DMS53 (cell line): ENCODE data around the gene DRC3.
"Not testable (repeated sequence)": the region's sequence is repeated elsewhere in the genome, so short reads cannot be mapped to it uniquely, and the experiment has no call there.

Experiments
- DNase-seq: peaks from one replicate; lab custom pipeline; 2025; lab: John Stamatoyannopoulos, UW

DRC3 gene

DNA sequence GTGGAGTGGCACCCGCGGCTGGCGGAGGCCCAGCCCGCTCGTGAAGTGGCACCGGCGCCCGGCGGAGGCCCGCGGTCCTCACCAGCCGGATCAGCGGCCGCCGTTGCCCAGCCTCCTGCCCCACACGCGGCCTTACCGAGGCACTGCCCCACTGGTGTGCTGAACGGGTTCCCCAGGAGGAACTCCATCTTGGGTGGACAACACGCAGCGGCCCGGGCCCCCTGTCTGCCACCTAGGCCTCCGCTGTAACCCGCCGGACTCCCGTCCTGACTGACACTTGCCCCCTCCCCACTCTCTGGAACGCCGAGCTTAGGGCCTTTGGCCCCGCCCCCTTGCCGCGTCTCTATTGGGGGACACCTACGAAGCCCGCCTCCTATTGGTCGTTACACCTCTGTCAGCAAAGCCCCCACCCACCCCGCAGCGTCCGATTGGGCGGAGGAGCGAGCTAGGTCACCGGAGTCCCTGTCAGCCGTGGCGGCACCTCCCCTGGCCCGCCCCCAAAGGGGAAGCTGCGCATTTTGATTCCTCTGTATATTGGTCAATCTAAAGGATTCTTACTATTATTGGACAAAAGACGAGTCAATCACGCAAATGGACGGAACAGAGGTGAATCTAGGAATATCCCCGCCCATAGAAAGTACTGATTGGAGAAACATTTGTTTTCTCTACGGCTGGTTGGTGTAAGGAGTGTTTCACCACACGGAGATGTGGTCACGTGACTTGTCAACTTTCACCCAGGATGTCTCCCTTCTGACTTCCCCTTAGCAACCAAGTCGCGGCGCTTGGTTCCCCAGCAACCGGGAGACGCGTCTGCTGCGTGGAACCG is at the start of gene DRC3, which contains the start of gene TOM1L2:
TSS of gene DRC3 (plus strand) at position 737 of the 826 bp plus-strand sequence. CDS start 4,737 bp downstream, outside the sequence.
TSS of gene TOM1L2 (minus strand) at position 275 of the 826 bp plus-strand sequence. CDS start at position 188, 87 bp downstream.
- DNase-seq: peak; percentile 99

DNA sequence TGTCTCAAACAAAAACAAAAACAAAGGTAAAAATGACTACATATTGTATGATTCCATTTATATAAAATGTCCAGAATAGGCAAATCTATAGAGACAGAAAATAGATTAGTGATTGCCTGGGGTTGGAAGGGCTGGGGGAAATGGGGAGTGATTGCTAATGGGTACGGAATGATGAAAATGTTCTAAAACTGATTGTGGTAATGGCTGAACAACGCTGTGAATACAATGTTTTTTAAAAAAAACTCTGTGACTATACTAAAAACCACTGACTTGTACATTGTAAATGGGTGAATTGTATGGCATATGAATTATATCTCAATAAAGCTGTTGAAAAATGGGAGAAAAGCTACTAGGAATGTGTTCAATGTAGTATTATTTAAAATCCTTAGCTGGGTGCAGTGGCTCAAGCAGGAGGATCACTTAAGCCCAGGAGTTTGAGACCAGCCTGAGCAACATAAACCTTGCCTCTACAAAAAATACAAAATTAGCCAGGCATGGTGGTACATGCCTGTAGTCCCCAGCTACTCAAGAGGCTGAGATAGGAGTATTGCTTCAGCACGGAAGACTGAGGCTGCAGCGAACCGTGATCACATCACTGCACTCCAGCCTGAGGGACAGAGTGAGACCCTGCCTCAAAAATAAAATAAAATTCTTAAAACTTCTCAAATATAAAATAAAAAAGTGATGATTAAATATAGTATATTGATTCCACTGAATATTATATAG is 48.4 kb upstream of the DRC3 start:
- no peak for DNase-seq

- DNase-seq: no peak
Observed at GRCh38 chr17:17924857-17925250, 47.8 kb upstream of the DRC3 start.

DNA sequence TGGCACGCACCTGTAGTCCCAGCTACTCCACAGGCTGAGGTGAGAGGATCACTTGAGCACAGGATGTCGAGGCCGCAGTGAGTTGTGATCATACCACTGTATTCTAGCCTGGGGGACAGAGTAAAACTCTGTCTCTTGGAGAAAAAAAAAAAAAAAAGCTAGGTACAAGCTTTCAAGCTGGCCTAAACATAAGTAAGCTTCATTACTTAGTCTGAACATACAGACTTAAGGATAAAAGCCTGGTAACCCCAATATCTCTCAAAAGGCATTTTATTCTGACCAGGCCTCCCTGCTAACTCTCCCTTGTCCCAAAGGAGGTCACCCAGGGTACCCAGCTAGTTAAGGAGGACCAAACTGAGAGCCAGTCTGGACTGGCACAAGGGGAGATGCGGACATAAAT is 46.6 kb upstream of the DRC3 start:
- no peak for DNase-seq

GRCh38 chr17:17926840-17927449 is 45.7 kb upstream of the DRC3 start:
- DNase-seq: no peak

DNA sequence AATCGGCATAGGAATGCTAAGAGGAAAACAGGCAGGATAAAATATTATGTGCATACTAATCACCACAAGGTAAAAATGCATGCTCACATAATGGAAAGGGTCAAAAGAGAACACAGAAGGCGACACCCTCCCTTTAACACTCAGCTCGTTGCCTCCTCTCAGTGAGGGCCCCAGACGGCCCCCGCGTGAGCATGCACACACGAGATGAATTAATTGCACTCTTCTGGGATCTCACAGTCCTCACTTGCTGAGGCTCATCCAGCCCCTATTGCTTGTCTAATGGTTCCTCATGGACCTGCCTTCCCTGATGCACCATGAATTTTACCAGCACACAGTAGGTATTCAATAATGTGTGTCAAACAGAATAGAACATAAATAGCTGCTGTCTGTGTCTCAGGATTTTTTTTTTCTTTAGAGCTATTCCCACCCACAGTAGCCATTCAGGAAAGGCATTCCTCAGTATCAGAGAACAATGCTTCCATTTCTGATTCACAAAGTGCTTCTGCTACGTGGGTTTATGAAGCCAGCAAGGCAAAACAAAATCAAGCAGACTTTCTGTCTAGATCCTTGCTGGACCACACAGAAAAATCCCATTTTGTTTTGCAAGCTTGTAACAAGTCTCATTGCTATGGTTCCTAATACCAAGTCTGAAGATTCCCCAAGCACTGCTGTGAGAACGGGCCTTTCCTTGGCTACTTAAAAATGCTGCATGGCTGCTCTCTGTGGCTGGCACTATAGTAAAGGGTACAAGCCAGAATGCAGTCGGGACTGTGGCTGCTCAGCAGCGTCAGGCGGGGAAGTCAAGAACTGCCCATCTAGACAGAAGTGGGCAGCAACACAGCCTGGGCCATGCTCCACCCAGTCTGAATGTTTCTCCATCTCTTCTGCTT is 44.0 kb upstream of the DRC3 start:
- no peak for DNase-seq

DNA sequence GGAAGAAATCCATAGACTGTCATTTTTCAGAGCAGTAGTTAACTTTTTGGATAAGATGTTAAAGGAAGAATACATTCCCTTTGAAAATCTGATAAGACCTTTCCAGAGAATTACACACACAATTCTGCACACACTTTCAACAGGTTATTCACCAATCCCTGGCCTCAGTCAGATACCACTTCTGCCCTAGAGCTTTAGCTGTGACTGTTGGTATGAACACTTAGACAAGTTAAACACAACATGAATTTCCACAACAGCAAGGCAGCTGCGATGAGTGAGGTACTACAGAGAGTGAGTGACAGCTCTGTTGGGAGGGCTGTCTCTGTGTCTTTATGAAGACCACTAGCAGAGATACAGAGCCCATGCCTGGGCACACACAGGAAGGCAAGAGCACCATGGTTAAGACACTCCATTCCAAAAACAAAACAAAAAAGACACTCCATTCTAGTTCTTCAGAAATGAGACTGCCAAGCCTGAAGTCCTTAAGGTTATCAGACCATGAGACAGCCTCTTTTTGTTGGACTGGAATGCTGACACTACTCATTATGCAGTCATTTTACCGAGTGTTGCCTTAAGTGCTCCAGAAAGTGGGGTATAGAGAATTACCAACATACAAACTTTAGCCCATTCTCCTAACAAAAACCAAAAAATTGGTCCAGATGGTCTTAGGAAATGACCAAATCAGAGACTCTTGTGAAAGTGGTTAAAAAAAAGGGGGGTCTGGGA is 42.8 kb upstream of the DRC3 start:
- DNase-seq: no peak

- no peak for DNase-seq
Observed at GRCh38 chr17:17930674-17931073, 42.0 kb upstream of the DRC3 start.

- no peak for DNase-seq
Observed at GRCh38 chr17:17931159-17931558, 41.5 kb upstream of the DRC3 start.

DNA sequence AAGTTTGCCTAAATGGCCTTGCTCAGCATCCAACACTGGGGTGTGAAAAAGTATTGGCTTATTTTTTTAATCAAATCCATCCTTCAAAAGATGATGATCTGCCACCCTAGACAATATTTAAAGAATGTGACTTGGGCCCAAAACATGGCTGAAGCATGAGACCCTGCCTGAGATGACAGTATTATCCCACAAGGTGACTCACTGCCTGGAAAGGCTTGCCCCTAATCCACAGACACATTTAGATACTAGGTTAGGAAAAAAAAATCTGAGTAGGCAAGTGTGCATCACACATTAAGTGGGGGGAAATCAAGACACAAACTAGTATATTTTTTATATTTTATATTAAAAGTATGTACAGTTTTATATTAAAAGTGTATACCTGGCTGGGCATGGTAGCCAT is 38.9 kb upstream of the DRC3 start:
- DNase-seq: no peak

- no peak for DNase-seq
Observed at GRCh38 chr17:17934214-17934613, 38.4 kb upstream of the DRC3 start.

- DNase-seq: no peak
Observed at GRCh38 chr17:17934806-17935205, 37.9 kb upstream of the DRC3 start.

DNA sequence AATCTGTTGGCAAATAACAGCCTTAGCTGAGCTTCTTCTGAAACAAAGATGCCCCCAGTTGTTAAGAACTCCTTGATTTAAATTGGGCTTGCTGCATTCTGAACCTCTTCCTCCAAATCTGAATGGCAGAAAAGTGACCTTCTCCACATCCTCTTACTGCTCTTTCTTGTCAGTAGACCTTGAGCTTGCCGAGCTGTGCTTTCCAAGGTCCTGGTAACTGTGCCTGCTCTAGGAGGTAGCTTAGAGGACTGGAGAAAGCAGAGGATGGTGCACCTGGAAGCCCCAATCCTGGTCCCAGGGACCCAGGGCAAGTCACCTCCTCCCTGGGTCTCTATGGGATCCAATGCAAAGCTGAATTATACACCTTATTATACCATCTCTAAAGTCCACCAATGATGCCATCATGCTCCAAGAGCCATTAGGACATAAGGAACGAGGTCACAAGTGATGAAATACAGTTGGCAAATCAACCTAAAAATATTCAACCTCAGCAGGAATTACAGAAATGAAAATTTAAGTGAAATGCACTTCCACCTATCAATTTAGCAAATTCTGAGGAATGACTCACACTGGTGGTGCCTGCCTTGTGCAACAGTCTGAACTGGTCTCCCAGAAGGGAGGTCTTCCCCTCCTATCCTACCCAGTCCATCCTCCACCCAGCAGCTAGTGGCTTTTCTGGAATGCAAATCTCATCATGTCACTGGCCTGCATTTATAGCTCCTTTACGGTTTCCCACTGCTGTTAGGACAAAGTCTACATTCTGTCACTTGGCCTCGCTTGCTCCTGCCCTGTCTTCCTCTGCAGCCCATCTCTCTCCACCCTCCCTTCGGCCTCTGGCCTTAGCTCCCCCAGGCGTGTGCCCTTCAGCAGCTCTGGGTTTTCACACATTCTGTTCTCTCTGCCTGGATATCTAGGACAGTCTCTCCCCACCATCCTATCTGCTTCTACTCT is 37.1 kb upstream of the DRC3 start:
- no peak for DNase-seq

GRCh38 chr17:17937201-17937853 is 35.3 kb upstream of the DRC3 start:
- no peak for DNase-seq

- DNase-seq: no peak
Observed at GRCh38 chr17:17937958-17938357, 34.7 kb upstream of the DRC3 start.

DNA sequence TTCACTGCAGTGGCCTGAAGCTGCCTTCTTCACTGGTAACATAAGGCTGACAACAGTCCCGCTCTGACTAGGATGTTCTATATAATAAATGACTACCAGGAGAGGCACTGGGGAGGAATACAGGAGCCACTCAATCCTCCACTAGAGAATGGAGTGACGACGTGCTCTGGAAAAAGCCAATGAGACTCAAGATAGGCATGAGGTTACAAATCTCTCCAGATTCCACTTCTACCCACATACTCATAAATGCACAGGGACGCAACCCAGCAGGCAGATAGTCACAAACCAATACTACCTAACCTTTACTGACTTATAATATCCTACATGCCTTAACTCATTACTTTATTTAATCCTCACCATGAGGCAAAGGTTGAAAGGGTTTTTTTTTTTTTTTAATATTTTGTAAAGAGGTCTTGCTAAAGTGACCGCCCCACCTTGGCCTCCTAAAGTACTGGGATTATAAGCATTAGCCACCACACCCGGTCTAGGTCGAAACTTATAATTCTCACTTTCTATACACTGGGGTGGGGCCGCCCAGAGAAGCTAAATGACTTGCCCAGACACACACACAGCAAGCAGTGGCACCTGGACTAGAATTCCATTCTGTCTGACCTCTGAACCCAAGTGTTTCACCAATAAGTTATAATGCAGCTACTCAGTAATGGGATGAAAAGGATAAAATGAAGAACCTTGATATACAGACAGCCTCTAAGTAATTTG is 34.1 kb upstream of the DRC3 start:
- no peak for DNase-seq

GRCh38 chr17:17939941-17940340 is 32.7 kb upstream of the DRC3 start:
- not testable (repeated sequence) for DNase-seq

DNA sequence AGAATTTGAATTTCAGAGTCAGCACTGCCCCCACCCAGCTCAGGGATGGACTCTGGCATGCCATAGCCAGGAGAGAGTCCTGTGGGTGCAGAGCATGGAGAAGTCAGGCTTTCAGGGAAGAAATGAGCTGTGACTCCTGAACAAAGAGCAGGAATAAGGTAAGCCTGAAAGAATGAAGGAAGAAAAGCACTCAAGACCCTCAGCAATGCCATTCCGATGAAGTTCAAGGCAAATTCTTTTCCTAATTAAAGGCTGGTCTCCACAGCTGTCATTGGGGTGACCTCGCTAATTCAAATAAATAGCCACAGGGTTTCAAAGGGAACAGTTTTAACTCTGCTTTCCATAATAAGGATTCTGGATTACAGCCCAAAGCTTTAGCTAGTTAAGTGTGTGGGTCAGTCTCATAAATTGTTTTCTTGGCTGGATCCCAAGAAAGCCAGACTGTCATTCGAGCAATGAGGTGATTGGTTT is 32.2 kb upstream of the DRC3 start:
- DNase-seq: no peak

DNA sequence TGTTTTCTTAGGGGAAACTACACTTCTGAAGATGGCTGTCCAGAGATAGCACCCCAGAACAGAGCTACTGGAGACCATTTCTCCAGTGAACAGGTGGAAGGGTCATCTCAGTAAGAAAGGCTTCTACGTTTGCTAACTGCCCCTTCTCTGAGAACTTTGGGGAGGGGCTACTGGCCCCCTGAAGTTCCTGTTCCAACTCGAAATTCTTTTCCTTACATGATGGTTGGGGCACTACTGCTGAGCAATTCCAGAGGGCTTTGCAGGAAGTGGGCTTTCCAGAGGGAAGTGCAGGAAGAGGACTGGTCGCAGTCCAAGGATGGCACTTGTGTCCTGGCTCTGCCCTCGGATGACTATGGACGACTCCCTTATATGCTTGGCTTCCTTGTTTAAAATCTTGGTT is 31.6 kb upstream of the DRC3 start:
- no peak for DNase-seq
